ENCODE data around the gene C9orf153.
"Not testable (repeated sequence)": the region's sequence is repeated elsewhere in the genome, so short reads cannot be mapped to it uniquely, and the experiment has no call there.

C9orf153 gene

DNA sequence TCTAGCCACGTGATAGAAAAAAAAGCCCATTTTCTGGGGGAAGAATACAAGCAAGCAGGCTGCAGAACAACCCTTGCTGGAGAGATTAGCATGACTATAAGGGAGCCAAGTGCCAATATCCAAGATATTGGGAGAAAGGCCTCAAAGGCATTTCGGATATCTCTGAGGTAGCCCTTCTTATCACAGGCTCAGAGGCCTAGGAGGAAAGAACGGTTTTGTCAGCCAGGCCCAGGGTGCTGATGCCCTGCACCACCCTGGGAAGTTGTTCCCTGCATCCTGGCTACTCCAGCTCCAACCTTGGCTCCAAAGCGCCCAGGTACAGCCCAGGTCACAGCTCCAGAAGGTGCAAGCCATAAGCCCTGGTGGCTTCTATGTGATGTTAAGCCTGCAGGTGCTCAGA lies 66.4 kb downstream of the C9orf153 start:
- H3K4me1 ChIP-seq (ENCODE audit: insufficient read depth, low read length, severe bottlenecking) = no peaks in the 10 kb centered on the region
- TF ChIP-seq, protein P1, sequence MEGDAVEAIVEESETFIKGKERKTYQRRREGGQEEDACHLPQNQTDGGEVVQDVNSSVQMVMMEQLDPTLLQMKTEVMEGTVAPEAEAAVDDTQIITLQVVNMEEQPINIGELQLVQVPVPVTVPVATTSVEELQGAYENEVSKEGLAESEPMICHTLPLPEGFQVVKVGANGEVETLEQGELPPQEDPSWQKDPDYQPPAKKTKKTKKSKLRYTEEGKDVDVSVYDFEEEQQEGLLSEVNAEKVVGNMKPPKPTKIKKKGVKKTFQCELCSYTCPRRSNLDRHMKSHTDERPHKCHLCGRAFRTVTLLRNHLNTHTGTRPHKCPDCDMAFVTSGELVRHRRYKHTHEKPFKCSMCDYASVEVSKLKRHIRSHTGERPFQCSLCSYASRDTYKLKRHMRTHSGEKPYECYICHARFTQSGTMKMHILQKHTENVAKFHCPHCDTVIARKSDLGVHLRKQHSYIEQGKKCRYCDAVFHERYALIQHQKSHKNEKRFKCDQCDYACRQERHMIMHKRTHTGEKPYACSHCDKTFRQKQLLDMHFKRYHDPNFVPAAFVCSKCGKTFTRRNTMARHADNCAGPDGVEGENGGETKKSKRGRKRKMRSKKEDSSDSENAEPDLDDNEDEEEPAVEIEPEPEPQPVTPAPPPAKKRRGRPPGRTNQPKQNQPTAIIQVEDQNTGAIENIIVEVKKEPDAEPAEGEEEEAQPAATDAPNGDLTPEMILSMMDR (IDR thresholded peaks at IDR 0.05; ENCODE audit: low read length) = no peak
- TF ChIP-seq EZH2 (IDR thresholded peaks at IDR 0.05; ENCODE audit: borderline replicate concordance, low read length) = no peak
- peaks cover 8% of the 10 kb centered on the region for H3K9me3 ChIP-seq (ENCODE audit: low read length)
- no peaks in the 10 kb centered on the region for H3K79me2 ChIP-seq (ENCODE audit: insufficient read depth, low read length)
- no peaks in the 10 kb centered on the region for H3K36me3 ChIP-seq (ENCODE audit: insufficient read depth, low read length)
- H3K4me3 ChIP-seq (ENCODE audit: low read depth, low read length, poor library complexity, severe bottlenecking) = no peak overlapping the region
- no peaks in the 10 kb centered on the region for H3K27me3 ChIP-seq (ENCODE audit: insufficient read depth, low read length)
- H4K20me1 ChIP-seq (ENCODE audit: insufficient read depth, low read length) = no peaks in the 10 kb centered on the region
- H3K27ac ChIP-seq (ENCODE audit: low read depth, low read length, poor library complexity, severe bottlenecking) = no peak overlapping the region
- H3K9ac ChIP-seq (ENCODE audit: low read length) = no peak overlapping the region
- no peaks in the 10 kb centered on the region for H3F3A ChIP-seq (ENCODE audit: insufficient read depth, low read length)
- H3K9me2 ChIP-seq (ENCODE audit: low read depth, low read length) = no peaks in the 10 kb centered on the region
- H3K4me2 ChIP-seq (ENCODE audit: low read length) = no peak overlapping the region
- no peak overlapping the region for H2AFZ ChIP-seq (ENCODE audit: low read length)

DNA sequence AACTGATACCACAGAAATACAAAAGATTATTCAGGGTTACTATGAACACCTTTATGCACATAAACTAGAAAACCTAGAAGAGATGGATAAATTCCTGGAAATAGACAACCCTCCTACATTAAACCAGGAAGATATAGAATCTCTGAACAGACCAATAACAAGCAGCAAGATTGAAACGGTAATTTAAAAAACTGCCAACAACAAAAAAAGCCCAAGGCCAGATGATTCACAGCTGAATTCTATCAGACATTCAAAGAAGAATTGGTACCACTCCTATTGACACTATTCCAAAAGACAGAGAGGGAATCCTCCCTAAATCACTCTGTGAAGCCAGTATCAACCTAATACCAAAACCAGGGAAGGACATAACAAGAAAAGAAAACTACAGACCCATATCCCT lies 68.8 kb downstream of the C9orf153 start:
- H3F3A ChIP-seq (ENCODE audit: insufficient read depth, low read length); H3K79me2 ChIP-seq (ENCODE audit: insufficient read depth, low read length); H2AFZ ChIP-seq (ENCODE audit: low read length); H3K36me3 ChIP-seq (ENCODE audit: insufficient read depth, low read length); H4K20me1 ChIP-seq (ENCODE audit: insufficient read depth, low read length); H3K9me3 ChIP-seq (ENCODE audit: low read length); H3K27ac ChIP-seq (ENCODE audit: low read depth, low read length, poor library complexity, severe bottlenecking); H3K9me2 ChIP-seq (ENCODE audit: low read depth, low read length); H3K4me2 ChIP-seq (ENCODE audit: low read length); H3K9ac ChIP-seq (ENCODE audit: low read length); H3K4me1 ChIP-seq (ENCODE audit: insufficient read depth, low read length, severe bottlenecking); H3K27me3 ChIP-seq (ENCODE audit: insufficient read depth, low read length); H3K4me3 ChIP-seq (ENCODE audit: low read depth, low read length, poor library complexity, severe bottlenecking): not testable (repeated sequence)

DNA sequence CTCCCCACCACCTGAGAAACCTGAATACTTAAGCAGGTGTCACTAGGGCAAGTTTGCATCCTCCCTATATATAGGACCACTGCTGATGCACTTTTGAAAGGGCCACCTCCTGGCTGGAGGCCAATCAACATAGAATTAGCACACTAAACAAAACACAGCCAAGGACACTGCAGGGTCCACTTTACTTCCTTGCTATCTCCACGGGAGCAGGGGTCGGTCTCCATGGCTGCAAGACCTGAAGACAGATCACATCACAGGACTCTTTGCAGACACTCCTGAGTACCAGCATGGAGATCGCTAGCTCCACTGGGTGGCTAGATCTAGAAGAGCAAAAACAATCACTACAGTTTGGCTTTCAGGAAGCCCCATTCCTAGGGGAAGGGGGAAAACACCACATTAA lies 72.3 kb downstream of the C9orf153 start:
- no peak overlapping the region for H3K4me3 ChIP-seq (ENCODE audit: low read depth, low read length, poor library complexity, severe bottlenecking)
- H3K9me3 ChIP-seq (ENCODE audit: low read length) = no peaks in the 10 kb centered on the region
- no peak overlapping the region for H2AFZ ChIP-seq (ENCODE audit: low read length)
- no peak overlapping the region for H3K4me2 ChIP-seq (ENCODE audit: low read length)
- H3K36me3 ChIP-seq (ENCODE audit: insufficient read depth, low read length) = no peaks in the 10 kb centered on the region
- no peak for TF ChIP-seq EZH2 (IDR thresholded peaks at IDR 0.05; ENCODE audit: borderline replicate concordance, low read length)
- TF ChIP-seq, protein P1 (IDR thresholded peaks at IDR 0.05; ENCODE audit: low read length) = no peak
- H3K27me3 ChIP-seq (ENCODE audit: insufficient read depth, low read length) = no peaks in the 10 kb centered on the region
- no peak overlapping the region for H3K27ac ChIP-seq (ENCODE audit: low read depth, low read length, poor library complexity, severe bottlenecking)
- no peaks in the 10 kb centered on the region for H4K20me1 ChIP-seq (ENCODE audit: insufficient read depth, low read length)
- no peaks in the 10 kb centered on the region for H3K4me1 ChIP-seq (ENCODE audit: insufficient read depth, low read length, severe bottlenecking)
- H3F3A ChIP-seq (ENCODE audit: insufficient read depth, low read length) = no peaks in the 10 kb centered on the region
- no peak overlapping the region for H3K9ac ChIP-seq (ENCODE audit: low read length)
- H3K9me2 ChIP-seq (ENCODE audit: low read depth, low read length) = no peaks in the 10 kb centered on the region
- no peaks in the 10 kb centered on the region for H3K79me2 ChIP-seq (ENCODE audit: insufficient read depth, low read length)

DNA sequence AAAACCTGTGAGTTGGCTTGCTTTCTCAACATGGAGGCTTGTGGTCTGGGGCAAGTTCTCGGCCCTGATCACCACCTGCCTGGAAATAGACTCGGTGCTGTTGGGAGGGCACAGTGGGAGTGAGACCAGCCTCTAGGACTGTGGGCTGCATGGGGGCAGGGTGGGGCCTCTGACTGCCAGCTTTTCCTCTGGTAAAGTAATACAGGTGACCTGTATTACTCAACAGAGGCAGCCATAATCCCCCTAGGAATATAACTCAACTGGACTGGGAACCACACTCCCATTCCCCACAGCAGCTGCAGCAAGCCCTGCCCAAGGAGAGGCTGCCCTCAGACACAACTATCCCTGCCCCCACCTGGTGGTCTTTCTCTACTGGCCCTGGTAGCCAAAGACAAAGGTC lies 72.8 kb downstream of the C9orf153 start:
- Histone ChIP-seq H3K36me3 (ENCODE audit: insufficient read depth, low read length) (no peaks in the 10 kb centered on the region), H3K27me3 (ENCODE audit: insufficient read depth, low read length) (no peaks in the 10 kb centered on the region), H3F3A (ENCODE audit: insufficient read depth, low read length) (no peaks in the 10 kb centered on the region), H3K27ac (ENCODE audit: low read depth, low read length, poor library complexity, severe bottlenecking) (no peak overlapping the region), H3K9me3 (ENCODE audit: low read length) (no peaks in the 10 kb centered on the region), H3K4me1 (ENCODE audit: insufficient read depth, low read length, severe bottlenecking) (no peaks in the 10 kb centered on the region), H3K9ac (ENCODE audit: low read length) (no peak overlapping the region), H3K4me3 (ENCODE audit: low read depth, low read length, poor library complexity, severe bottlenecking) (no peak overlapping the region), H2AFZ (ENCODE audit: low read length) (no peak overlapping the region), H3K79me2 (ENCODE audit: insufficient read depth, low read length) (no peaks in the 10 kb centered on the region), H3K9me2 (ENCODE audit: low read depth, low read length) (no peaks in the 10 kb centered on the region), H3K4me2 (ENCODE audit: low read length) (no peak overlapping the region), H4K20me1 (ENCODE audit: insufficient read depth, low read length) (no peaks in the 10 kb centered on the region)
- TF ChIP-seq EZH2 (IDR thresholded peaks at IDR 0.05; ENCODE audit: borderline replicate concordance, low read length) = no peak
- TF ChIP-seq, protein P1 (IDR thresholded peaks at IDR 0.05; ENCODE audit: low read length) = no peak
